ENCODE measurements around the gene KLF3.

Gene KLF3

DNA sequence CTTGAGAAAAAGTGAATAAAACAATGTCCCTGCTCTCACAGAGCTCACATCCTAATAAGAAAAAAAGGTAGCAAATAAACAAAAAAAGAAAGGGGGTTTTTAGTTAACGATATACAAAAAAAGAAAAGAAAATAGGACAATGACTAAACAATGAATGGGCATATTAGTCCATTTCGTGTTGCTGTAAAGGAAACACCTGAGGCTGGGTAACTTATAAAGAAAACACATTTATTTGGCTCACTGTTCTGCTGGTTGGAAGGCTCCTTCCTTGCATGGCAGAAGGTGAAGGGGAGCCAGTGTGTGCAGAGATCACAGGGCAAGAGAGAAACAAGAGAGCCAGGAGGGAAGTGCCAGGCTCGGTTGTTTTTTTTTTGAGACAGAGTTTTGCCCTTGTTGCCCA, 4.7 kb upstream of the KLF3 start:
- no peak for DNase-seq

DNA sequence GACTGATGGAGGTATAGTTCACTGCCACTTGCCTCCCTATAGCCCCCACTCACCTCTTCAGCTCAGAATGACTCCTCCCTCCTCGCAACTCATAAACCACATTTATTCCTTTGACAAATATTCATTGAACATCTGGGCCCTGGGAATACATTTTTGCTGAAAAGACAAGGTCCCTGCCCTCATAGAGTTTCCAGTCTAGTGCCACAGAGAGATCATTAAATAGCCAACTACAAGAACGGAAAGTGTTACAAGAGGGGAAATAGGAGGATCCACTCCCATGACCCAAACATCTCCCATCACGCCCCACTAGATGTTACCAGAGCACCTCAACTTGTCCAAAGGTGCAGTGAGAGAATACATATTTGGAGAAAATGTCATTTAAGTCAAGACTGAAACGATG, 3.2 kb upstream of the KLF3 start:
- no peak for DNase-seq

DNA sequence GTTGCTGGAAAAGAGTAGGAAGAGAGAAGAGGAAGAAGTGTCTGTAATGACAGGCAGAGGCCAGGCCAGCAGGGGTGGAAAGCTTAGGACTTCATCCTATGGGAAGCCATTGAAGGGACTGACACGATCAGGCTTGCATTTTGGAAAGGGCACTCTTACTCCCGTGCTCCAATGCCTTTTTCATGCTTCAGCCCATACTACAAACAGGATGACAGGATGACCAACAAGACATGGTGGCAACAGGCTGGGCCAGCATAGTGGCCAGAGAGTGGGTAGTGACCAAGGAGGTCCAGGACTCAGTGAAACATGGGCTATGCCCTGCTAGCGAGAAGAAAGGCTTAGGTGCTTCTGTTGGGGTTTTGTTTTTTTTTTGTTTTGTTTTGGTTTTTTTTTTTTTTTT, 2.6 kb upstream of the KLF3 start:
- no peak for DNase-seq

DNA sequence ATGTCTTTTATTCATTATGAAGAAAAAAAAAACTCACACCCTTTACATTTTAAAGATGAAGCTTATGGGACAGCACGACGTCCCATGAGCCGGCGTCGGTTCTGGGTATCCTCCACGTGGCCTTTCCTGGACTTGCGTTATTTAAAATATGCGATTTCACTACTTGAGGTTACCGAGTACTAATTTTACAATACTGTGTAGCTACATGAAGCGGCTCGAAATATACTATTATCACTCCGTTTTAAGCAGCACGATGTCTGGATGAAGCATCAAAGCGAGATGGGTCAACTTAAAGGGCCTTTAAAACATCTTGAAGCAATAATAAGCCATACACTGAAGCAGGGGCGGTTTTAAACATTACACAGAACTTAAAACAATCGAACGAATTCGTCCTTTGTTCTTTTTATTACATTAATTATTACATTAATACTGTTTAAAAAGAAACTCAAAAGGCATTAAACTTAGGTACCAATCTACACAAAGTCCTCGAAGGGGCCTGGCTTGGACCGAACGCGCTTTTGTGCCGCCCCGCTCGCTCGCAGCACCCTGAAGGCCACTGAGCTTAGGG, 1.4 kb upstream of the KLF3 start:
- DNase-seq = no peak

DNA sequence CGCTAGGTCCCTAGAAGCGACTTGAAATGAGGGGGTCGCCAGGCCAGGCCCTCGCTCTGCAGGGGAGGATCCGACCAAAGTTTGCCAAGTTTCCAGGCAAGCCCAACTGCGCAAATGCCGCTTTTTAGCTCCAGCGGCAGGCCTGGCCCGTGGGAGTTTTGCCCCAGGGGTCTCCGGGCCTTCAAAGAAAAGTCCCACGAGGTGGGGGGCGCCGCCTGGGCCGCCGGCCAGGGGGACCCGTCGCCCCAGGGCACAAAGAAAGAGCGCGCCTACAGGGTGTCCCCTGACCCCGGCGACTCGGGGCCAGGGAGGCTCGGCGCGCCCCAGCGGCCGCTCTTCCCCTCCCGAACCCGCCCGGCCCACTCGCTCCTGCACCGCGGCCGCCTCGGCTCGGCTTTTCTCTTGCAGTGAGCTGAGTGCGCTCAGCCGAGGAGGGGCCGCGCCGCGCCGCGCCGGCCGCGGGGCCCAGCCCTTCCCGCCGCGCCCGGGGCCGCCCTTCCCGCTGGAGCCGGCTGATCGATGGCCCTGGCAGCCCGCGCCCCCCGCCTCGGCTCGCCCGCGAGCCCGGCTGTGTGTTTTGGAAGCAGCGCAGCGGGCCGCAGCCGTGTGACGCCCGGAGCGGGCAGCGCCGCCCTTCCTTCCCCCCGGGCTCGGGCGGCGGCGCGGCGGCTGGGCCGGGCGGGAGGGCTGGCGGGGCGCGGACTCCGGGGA, 754 bp upstream of the KLF3 start:
- no peak for DNase-seq

DNA sequence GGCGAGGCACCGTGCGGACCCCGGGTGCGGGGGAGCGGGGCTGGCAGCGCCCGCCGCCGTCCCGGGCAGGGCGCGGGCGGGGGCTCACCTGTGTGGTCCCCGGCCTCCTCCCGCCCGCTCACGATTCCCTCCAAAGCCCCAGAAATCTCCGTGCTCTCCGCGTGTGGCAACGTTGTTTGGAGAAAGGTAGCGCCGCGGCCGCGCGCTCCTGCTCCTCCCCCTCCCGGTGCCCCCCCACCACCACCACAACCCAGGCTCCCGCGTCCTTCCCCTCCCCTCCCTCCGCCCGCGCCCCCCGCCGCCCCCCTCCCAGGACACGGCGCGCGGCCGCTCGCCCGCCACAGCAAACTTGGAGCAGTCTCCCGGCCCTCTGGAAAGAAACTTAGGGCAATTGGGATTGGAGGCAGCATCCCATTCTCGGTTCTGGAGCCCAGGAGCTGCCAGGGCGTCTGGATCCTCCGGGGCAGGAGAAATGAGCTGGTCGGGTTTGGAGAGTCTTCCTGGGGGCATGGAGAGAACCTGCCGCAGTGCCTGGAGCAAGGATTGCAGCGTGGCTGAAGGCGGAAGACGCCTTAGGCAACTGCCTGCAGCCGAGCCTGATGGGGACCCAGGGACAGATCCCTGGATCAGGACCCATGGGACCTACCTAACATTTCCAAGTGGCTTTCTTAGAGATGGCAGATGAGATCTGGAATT, 855 bp downstream of the KLF3 start:
- DNase-seq = no peak

DNA sequence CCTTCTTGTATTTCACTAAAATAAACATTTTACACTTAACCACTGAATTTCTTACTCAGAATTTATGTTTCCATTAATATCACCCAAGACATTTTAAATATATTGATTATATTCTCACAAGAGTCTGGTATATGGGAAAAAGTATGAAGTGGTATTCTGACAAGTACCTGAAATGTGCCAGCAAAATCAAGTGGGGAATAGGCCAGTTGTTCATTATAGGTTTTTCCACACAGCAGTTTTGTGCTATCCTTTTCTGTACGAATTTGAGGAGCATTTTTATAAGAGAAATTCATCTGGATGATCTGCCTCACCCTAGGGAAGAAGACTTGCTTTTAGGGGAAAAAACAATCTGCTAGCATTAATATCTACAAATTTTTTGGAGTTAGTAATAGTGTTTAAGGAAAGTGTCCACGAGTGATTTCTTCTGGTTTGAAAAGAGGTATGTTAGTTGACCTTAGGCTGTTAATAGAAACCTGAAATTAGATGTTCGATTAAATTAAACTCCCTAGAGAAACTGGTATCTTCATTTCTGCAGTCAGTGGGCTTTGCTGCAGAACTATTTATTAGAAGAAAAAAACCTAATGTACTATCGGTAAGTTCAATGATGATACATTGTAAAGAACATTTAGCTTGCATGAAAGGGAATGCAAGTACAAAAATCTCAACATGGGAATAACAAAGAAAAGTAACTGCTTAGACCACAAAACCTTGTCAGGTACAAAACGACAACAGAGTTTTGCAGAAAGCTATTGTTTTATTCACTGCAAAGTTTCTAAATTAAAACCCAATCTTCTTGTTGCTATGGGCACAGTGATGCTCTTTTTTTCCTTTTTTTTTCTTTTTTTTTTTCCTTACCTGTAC, 1.8 kb downstream of the KLF3 start:
- DNase-seq = no peak

DNA sequence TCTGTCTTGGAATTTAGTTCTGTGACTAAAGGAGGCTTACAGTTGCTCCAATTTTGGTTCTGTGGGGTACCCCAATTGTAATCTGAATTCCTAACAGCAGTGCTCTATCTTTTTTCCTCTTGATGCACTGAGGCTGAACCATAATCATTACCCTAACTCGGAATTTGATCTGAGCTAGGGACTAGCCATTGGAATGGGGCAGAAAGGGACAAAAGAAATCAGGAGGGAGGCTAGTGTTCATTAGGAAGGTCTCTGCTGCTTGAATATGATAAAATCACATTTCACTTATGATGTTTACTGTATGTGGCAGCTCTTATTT, 2.7 kb downstream of the KLF3 start:
- no peak for DNase-seq

DNA sequence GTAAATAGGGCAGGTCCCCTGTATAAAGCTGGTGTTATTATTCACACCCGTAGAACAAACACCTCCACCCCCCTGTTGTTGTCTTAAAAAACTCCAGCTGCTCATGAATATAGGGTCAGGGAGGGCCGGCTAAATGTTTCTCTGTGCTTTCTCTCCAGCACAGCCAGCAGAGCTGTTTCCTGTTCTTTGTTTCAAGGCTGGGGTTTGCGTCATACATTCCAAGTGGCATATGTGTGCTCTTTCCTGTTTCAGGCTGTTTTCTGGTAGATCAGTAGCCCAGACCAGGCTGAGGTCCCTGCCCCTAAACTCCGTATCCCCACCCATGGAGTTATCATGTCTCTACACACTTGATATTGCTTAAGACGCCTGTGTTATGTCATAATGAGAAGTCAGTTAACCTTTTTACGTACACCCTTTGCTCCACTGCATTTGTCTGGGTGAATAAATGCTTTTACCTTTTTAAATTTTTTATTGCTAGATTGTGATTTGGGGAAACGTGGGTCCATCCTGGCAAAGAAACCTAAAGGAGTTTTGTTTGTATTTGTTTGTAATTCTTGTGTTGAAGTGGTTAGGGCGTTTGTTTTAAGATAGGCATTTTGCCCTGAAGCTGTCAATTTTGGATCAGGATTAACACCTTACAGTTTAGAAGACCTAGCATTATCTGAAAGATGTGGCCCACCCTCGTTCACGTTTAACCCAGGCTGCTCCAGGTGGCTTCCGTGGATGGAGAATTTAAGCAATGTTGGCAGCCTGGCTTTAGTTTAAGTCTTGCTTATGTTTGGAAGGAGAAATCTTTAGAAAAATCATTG, 3.3 kb downstream of the KLF3 start:
- peak; percentile 31 for DNase-seq

DNA sequence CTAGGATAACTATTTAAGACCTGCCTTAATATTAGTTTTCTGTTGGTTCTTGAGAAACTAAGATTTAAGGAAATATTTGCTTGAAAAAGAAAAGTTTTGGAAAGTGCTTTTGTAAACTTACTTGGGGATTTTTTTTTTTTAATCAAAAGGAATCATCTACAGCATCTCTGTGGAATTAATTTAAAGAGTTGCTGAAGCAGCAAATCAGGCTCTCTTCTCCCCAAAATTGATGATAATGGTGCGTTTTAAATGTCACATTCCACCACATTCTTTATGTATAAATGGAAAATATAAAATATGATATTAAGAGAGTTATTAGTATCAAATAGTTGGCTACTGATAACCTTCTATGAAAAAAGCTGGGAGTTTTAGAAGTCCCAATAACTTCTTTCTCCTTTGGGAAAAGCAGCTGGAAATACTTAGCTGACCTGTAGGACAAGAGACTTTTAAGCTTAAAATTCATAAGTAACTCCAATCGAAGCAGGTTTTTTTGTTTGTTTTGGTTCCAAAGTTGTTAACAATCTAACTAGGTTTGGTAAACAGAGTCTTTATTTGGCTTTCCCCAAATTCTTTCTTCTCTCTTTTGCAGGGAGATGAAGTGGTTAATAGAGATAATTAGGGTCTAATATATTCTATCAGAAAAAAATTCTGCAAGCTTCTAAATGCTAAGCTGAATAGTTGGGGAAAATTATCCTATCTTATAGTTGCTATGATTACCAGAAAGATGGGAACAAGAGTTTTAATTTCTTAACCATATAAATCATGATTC, 4.4 kb downstream of the KLF3 start:
- DNase-seq = no peak

DNA sequence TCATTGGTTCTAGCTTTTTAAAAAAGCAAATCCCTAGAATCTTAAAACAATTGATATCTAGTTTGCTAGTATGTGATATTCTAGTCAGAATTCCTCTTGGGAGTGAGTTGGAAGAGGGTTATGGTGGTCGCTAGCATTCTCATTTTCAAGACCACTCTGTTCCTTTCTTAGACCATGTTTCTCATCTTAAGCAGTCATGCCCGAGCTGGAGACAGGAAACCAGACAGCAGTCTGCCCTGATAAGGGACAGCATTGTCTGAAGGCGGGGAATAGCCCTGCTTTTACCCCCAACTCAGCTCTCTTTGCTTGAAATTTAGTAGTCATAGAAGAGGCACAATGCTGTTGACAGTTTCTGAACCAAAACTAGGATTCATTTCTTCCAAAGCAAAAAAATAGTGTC, 5.2 kb downstream of the KLF3 start:
- DNase-seq = no peak

DNA sequence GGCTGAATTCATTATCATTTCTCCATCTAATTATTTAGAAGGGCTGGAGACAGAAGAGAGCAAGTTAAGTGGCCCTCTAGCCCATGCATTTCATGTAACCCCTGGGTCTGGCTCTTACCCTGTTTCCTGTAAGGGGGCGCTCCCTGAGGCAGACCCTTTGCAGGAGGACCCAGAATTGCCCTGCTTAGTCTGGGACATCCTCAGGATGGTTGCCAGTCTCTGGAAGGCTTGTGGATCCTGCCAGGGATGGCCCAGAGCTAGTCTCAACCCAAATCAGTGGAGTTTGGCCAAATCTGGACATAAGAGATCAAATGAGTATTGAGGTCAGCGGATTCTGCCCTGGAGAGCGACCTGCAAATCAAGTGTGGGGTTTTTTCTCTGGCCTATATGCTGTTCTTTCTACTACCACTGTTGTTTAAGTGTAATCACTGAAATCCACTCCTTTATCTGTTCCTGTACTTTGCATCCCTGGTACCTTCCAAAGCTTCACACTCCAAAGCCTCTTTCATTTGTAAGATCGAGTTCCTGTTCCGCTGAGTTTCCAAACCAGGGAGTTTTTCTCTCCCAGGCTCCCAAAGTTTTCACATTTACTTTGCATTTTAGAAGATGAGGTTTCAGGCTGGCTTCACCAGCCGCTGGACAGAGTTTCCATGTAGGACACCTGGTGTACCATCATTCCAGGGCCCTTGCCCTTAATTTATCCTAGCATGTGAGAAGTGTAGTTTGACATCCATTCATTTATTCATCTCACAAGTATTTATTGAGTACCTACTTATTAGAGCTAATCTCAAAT, 6.3 kb downstream of the KLF3 start:
- DNase-seq = no peak

DNA sequence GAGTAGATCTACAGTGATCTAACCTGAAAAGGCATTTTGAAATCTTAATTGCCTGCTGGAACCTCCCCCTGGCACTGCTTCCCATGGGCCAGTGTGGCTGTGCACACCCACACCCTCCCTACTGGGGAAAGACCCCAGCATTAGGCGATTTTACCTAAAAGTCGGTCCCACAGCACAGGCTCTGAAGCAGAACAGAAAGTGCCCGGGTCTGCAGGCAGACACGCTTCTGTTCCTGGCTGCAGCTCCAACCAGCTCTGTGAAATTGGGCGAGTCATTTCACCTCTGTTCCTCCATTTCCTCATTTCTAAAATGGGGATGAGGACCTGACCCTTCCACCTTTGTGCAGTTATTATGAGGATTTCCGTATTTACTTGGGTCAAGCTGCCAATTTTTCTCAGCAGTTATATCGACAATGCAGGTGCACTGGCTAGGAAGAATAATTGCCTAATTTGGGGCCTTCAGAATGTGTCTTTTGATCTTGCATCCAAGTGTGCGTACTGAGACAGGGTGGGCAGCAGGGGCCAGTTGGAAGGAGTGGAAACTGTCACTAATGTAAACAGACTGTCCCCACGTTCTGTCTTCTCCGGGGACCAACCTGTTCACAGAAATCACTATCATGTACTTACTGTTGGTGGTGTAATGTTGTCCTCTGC, 7.1 kb downstream of the KLF3 start:
- DNase-seq = no peak

DNA sequence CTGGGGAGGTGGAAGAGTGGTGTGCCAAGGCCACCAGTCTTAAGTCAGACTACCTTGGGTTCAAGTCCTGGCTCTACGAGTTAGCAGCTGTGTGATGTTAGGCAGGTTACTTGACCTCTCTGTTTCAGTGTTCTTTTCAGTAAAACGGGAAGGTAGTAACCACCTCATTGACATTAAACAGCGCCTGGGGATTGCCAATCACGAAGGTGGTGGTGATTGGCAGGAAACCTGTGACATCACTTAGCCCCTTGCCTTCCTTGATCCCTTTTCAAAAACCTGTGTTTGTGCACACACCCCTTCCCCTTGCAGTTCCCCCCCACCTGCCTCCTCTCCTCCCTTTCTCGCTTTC, 7.6 kb downstream of the KLF3 start:
- no peak for DNase-seq

DNA sequence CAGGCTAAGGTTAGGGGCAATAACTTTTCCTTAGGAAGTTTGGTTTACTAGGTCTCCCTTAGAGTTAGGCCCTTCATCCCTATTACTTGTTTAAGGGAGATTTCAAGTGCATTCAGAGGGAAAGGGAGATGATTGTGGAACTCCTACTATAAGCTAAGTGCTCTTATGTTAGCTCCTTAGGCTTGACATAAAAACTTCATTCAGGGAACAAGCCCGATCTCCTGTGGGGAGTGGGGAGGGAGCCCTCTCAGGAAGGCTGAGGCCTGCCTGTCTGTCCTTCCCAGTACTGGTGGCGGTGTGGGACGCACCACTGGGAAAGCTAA, 8.0 kb downstream of the KLF3 start:
- no peak for DNase-seq

DNA sequence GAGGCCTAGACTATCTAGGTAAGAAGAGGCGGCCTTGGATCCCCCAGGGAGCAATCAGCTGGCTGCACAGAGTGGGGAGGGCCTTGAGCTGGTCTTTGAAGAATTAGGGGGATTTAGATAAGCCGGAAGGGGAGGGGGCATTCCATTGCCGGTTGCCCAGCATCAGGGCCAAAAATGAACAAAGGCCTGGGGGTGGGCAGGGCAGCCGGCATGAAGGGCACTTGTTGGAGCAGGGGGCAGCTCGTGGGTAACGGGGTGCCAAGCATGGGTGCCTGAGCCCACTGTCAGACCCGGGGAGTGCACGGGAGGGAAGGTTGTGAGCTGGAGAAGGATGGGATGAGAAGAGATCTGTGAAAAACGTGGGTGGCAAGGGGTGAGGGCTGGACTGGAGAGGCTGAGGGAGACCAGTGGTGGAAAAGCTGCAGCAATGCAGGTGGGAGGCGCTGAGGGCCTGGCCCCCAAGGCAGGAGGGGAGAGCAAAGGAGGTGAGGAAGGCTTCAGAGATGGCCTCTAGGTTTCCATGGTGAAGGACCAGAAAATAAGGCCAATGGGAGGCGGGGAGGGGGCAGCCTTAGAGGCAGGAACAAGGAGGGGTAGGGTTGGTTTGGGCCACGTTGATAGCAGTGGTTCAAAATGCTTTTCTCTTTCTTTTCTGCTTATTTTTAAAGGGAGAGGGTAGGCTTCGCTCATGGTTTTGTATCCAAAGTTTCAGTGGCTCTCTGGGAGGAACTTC, 8.6 kb downstream of the KLF3 start:
- DNase-seq = no peak

DNA sequence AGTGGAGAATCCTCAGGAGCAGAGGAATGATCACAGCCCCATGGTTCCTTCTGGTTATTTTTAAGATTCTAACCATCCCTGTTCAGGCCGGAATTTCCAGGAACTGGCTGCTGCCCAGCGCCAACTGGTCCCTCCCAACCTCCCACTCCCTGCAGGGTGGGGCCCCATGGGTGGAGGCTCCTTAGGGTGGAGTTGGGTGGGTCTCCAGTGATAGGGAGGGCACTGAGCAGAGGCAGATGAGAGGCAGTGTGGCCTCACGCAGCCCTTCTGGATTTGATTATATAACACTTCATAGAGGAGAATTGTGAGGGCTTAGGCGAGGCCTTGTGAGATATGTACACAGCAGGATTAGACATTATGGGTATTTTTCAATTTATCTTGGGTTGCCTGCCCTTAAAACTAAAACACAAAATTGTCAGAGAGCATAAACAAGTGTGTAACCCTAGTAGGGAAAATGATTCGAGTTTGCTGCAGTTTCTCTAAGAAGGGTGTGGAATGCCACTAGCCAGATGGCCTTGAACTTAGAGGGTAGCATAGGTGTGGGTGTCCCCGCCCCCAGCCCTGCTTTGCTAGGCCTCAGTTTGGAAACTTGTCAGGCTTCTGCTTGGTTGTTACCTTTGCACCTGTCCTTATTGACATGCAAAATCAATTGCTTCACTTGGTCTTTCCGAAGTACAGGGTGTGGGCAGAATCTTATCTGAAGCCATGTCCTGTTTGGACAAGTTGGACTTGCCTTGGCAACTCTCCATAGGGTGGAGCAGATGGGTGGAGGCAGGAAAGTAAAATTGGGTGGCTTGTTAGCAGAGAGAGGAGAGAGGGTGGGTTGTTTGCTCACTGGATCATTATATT, 9.4 kb downstream of the KLF3 start:
- DNase-seq = no peak

DNA sequence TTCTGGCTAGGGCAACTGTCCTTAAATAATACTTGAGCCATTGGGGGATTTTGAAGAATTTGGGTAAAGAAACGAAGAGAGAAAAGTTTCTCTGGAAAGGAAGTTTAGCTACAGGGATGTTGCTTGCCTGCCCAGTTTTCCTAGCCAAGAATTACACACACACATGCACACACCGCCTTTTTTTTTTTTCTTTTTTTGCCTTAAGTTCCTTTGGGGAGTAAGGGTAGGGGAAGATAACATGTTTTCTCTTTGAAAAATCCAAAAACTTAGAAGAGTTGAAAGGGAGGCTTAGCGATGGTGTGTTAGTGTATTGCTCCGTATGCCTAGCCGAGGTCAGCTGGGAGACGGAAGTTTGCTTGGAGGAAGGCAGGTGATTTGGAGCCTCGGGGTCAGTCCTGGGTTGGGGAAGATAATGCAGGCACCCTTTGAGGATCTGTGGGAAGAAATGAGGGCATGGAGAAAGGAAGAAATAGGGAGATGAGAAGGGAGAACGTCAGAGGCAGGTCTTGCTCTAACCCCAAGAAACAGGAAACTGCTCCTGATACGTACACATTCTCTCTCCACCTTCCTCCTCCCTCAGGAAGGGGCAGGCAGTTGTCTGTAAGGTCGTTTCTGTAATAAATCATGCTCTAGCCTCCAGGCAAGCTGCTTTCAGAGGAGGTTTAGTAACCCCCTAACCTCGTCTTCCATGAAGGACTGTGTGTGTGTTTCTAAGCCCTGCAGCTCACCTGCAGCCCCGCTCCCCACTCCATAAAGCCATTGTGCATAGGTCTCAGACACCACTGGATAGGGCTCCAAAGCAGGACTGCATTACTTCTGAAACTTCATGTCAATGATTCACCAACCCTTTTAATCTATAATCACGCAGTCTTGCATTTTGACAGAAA, 10.5 kb downstream of the KLF3 start:
- DNase-seq = no peak

Data from activated CD4-positive, alpha-beta T cell treated with anti-CD3 and anti-CD28 coated beads for 1 hour (primary cell).